Measurements from ENCODE around the gene CDH12.

The CDH12 gene

DNA sequence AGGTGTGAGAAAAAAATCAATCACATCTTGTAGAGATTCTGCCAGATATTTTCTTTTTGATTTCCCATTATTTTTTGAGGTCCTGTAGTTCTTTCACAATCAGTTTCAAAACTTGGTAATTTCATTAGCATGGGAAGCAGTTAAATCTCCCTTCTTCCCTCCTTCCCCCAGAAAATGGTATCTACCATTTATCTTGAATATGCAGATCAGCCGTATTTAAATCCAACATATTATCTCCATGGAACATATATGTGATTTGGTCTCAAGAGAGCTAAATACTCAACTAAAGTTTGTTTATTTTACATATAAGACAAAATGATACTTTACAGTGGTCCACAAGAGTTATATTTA lies 1034.8 kb downstream of the CDH12 start:
- H3K4me1 ChIP-seq (ENCODE audit: insufficient read depth, low read length) = no peaks in the 10 kb centered on the region
- H3K27ac ChIP-seq (ENCODE audit: low read depth, low read length) = no peak overlapping the region
- H3K27me3 ChIP-seq (ENCODE audit: control insufficient read depth in 1 of 2, insufficient read depth in 2 of 2, low read length in 2 of 2) = no peaks in the 10 kb centered on the region
- no peaks in the 10 kb centered on the region for H3K36me3 ChIP-seq (ENCODE audit: insufficient read depth, low read length)
- H3K9me3 ChIP-seq (ENCODE audit: low read length) = no peaks in the 10 kb centered on the region
- H3K4me3 ChIP-seq (ENCODE audit: low read depth in 1 of 2, low read length in 2 of 2) = no peak overlapping the region
- no peak overlapping the region for H3K9ac ChIP-seq (ENCODE audit: low read length)

DNA sequence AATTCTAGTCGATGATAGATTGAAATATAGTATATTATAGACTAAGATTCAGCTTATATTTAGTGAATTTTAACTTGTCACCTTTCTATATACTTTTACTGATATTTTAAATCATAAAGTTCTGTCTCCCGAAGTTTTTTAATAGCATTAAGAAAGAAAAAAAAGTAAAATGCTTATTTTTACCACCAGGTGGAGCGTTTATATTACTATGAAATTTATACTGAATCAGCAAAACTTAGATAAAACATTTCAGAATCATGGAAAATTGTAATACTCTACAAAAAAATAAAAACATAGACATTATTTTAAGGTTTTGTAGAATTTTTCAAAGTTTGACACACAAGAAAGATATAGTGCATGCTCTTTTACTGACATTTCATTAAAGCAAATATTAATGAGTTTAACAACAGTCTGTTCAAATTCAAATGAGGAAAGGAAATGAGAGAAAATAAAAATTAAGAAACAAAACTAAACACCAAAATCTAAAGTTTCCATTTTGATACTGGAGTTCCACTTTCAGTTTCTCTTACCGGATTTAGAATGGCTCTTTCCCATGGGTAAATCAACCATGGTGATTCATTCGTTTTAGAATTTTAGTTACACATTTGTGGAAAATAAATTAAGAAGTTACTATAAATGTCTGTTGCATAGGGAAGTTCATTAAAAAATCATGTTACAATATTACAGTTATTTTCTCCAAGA lies 1035.3 kb downstream of the CDH12 start:
- Histone ChIP-seq H3K4me3 (ENCODE audit: low read depth in 1 of 2, low read length in 2 of 2) (no peak overlapping the region), H3K4me1 (ENCODE audit: insufficient read depth, low read length) (no peaks in the 10 kb centered on the region), H3K9me3 (ENCODE audit: low read length) (no peaks in the 10 kb centered on the region), H3K27ac (ENCODE audit: low read depth, low read length) (no peak overlapping the region), H3K9ac (ENCODE audit: low read length) (no peak overlapping the region), H3K36me3 (ENCODE audit: insufficient read depth, low read length) (no peaks in the 10 kb centered on the region), H3K27me3 (ENCODE audit: control insufficient read depth in 1 of 2, insufficient read depth in 2 of 2, low read length in 2 of 2) (no peaks in the 10 kb centered on the region)

DNA sequence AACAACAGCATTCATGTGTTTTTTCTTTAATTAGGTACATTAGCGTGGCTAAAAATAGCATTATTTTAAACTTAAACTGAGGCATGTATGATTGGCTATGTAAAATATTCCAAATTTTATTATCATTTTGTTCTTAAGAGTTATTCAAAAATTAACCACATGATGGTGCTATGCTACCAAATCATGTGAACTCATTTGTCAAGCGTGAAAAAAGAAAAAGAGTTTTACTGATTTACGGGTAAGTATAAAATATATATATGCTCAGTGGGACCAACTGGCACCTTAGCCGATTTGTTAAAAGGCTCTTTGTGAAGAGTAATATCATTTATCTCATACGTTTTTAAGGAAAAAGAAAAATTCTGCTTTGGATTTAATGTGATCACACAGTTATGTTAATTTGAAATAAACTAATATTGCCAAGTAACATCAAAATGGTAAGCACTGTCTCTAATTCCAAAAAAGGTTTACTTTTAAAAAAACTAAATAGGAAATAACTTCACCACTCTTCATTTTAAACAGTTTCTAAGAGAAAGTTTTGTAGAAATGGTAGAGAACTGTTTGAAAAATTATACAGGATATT lies 1042.3 kb downstream of the CDH12 start:
- H3K4me1 ChIP-seq (ENCODE audit: insufficient read depth, low read length) = no peaks in the 10 kb centered on the region
- no peaks in the 10 kb centered on the region for H3K9me3 ChIP-seq (ENCODE audit: low read length)
- H3K4me3 ChIP-seq (ENCODE audit: low read depth in 1 of 2, low read length in 2 of 2) = no peak overlapping the region
- no peaks in the 10 kb centered on the region for H3K36me3 ChIP-seq (ENCODE audit: insufficient read depth, low read length)
- H3K9ac ChIP-seq (ENCODE audit: low read length) = no peak overlapping the region
- no peak overlapping the region for H3K27ac ChIP-seq (ENCODE audit: low read depth, low read length)
- H3K27me3 ChIP-seq (ENCODE audit: control insufficient read depth in 1 of 2, insufficient read depth in 2 of 2, low read length in 2 of 2) = no peaks in the 10 kb centered on the region

DNA sequence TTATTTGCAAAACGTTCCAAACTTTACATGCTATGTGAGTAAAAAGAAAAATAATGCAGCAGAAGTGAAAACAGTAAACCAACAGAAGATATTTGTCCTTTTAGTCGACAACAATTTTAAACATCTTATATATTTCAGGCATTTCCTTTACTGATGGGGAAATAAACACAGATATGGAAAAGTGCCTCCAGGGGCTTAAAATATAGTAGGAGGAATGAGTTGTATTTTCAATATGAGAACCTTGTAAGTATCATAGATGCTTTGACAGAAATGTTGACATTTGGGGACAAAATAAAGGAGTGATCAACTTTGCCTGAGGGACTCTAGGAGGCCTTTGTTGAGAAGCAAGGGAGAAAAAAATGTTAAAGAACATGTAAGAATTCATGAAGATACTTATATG lies 1043.5 kb downstream of the CDH12 start:
- Histone ChIP-seq H3K4me3 (ENCODE audit: low read depth in 1 of 2, low read length in 2 of 2) (no peak overlapping the region), H3K27me3 (ENCODE audit: control insufficient read depth in 1 of 2, insufficient read depth in 2 of 2, low read length in 2 of 2) (no peaks in the 10 kb centered on the region), H3K27ac (ENCODE audit: low read depth, low read length) (no peak overlapping the region), H3K4me1 (ENCODE audit: insufficient read depth, low read length) (no peaks in the 10 kb centered on the region), H3K36me3 (ENCODE audit: insufficient read depth, low read length) (no peaks in the 10 kb centered on the region), H3K9me3 (ENCODE audit: low read length) (no peaks in the 10 kb centered on the region), H3K9ac (ENCODE audit: low read length) (no peak overlapping the region)

DNA sequence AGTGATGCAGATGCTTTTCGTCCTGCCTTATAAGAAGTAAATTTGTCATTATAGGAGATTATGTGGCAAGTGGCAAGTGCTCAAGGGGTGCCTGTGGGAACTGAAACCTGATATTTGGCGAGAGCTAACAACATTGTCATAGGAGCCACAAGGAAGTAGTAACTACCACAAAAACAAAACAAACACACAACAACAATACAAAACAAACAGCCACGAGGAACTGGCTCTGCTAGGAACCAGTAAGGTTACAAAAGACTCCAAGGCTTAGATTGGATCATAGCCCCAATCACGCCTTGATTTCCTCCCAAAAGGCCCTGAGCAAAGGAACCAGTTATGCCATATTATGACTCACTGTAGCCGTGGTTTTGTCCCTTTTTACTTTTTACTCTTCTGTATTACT lies 1045.2 kb downstream of the CDH12 start:
- Histone ChIP-seq H3K36me3 (ENCODE audit: insufficient read depth, low read length) (no peaks in the 10 kb centered on the region), H3K4me3 (ENCODE audit: low read depth in 1 of 2, low read length in 2 of 2) (no peak overlapping the region), H3K4me1 (ENCODE audit: insufficient read depth, low read length) (no peaks in the 10 kb centered on the region), H3K9ac (ENCODE audit: low read length) (no peak overlapping the region), H3K9me3 (ENCODE audit: low read length) (no peaks in the 10 kb centered on the region), H3K27ac (ENCODE audit: low read depth, low read length) (no peak overlapping the region), H3K27me3 (ENCODE audit: control insufficient read depth in 1 of 2, insufficient read depth in 2 of 2, low read length in 2 of 2) (no peaks in the 10 kb centered on the region)

DNA sequence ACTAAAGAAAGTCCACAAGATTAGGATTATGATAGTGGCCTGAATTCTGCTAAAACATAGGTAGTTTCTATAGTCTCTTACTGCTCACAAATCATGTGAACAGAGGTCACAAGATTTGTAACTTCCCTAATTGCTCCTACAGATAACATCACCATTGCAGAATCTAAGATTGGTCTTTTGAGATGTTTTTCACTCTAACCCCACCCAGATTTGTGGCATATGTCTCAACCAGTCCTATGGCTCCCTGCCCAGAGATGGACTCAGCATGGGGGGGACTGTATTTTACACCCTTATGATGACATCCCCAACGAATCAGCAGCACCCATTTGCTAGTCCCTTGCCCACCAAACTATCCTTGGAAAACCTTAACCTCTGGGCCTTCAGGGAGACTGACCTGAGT lies 1046.2 kb downstream of the CDH12 start:
- no peaks in the 10 kb centered on the region for H3K36me3 ChIP-seq (ENCODE audit: insufficient read depth, low read length)
- no peak overlapping the region for H3K9ac ChIP-seq (ENCODE audit: low read length)
- no peaks in the 10 kb centered on the region for H3K9me3 ChIP-seq (ENCODE audit: low read length)
- H3K27me3 ChIP-seq (ENCODE audit: control insufficient read depth in 1 of 2, insufficient read depth in 2 of 2, low read length in 2 of 2) = no peaks in the 10 kb centered on the region
- no peak overlapping the region for H3K4me3 ChIP-seq (ENCODE audit: low read depth in 1 of 2, low read length in 2 of 2)
- no peak overlapping the region for H3K27ac ChIP-seq (ENCODE audit: low read depth, low read length)
- no peaks in the 10 kb centered on the region for H3K4me1 ChIP-seq (ENCODE audit: insufficient read depth, low read length)

DNA sequence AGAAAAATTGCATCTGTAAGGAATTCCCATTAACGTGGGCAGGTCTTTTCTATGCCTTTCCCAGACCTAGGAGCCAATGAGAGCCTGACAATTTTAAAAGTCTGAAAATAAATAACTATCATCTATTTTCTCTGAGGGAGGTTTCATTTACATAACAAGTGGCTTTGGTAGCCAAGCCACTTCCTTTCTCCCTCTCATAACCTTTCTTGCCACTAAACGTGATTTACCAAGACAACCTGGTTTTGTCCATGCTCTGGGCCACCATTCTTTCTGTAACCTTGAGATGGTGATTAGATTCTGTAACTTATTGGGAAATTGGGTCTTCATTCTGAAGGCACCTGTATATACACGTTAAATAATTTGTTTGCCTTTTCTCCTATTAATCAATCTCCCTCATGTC lies 1046.9 kb downstream of the CDH12 start:
- Histone ChIP-seq H3K9ac (ENCODE audit: low read length) (no peak overlapping the region), H3K27me3 (ENCODE audit: control insufficient read depth in 1 of 2, insufficient read depth in 2 of 2, low read length in 2 of 2) (no peaks in the 10 kb centered on the region), H3K36me3 (ENCODE audit: insufficient read depth, low read length) (no peaks in the 10 kb centered on the region), H3K4me3 (ENCODE audit: low read depth in 1 of 2, low read length in 2 of 2) (no peak overlapping the region), H3K27ac (ENCODE audit: low read depth, low read length) (no peak overlapping the region), H3K4me1 (ENCODE audit: insufficient read depth, low read length) (no peaks in the 10 kb centered on the region), H3K9me3 (ENCODE audit: low read length) (no peaks in the 10 kb centered on the region)

DNA sequence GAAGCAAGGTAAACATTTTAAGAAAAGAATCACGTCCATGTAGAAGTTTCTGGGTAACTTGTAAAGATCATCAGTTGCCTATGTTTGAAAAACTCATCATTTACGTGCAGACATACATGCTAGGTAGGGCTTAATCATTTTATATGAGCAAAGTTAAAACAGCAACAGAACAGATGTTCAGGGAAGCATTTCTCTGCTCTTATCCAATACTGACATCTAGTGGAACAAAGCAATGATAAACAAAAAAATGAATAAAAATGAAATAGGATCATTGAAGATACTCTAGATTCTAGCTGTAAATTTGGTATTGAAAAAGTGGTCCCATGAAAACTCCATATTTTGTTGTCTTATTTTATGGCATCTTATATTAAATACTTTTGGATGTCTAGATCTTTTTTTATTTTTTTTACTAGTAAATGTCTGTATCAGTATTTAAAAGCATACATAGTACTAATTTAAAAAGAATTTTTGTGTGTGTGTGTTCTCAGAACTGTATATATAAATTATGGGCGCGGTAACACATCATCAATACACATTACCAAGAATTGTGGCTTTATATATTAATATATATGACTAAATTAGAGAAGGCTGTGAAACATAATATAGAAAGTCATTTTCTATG lies 1050.2 kb downstream of the CDH12 start:
- no peaks in the 10 kb centered on the region for H3K36me3 ChIP-seq (ENCODE audit: insufficient read depth, low read length)
- no peaks in the 10 kb centered on the region for H3K27me3 ChIP-seq (ENCODE audit: control insufficient read depth in 1 of 2, insufficient read depth in 2 of 2, low read length in 2 of 2)
- no peak overlapping the region for H3K9ac ChIP-seq (ENCODE audit: low read length)
- H3K9me3 ChIP-seq (ENCODE audit: low read length) = no peaks in the 10 kb centered on the region
- no peak overlapping the region for H3K4me3 ChIP-seq (ENCODE audit: low read depth in 1 of 2, low read length in 2 of 2)
- H3K27ac ChIP-seq (ENCODE audit: low read depth, low read length) = no peak overlapping the region
- no peaks in the 10 kb centered on the region for H3K4me1 ChIP-seq (ENCODE audit: insufficient read depth, low read length)

DNA sequence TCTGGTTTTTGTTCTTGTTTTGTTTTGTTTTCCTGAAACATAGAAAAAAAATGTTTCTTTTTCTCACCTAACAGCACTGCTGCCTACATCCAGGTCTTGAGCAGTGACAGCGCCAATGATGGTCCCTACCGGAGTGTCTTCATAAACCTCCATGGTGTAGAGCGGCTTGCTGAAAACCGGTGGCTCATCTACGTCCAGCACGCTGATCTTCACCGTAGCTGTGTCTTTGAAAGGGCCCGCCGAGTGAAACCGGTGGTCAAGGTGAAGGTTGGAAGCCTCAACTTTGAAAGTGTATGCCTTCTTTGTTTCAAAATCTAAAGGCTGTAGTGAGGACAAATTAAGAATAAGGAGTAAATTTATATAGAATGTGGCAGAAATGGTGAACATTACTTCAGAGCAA lies 1051.0 kb downstream of the CDH12 start:
- Histone ChIP-seq H3K9me3 (ENCODE audit: low read length) (no peaks in the 10 kb centered on the region), H3K4me3 (ENCODE audit: low read depth in 1 of 2, low read length in 2 of 2) (no peak overlapping the region), H3K36me3 (ENCODE audit: insufficient read depth, low read length) (no peaks in the 10 kb centered on the region), H3K27me3 (ENCODE audit: control insufficient read depth in 1 of 2, insufficient read depth in 2 of 2, low read length in 2 of 2) (no peaks in the 10 kb centered on the region), H3K9ac (ENCODE audit: low read length) (no peak overlapping the region), H3K27ac (ENCODE audit: low read depth, low read length) (no peak overlapping the region), H3K4me1 (ENCODE audit: insufficient read depth, low read length) (no peaks in the 10 kb centered on the region)

DNA sequence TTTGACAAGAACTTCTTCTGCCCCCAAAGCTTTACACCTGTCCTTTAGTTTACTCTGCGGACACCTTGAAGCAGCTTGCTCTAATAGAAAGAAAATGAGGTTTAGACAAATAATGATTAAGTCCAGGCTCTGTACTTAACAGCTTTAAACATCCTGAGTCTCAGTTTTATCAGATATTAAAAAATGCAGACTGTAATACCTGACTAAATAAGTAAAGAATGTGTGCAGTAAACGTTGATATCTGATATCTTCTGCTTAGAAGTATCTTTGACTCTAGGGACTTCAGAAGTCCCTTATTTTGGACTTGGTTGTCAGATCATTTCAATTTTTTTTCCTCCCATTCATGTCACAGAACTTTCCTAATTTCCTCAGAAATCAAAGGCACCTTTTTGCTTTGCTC lies 1060.4 kb downstream of the CDH12 start:
- Histone ChIP-seq H3K4me3 (ENCODE audit: low read depth in 1 of 2, low read length in 2 of 2) (no peak overlapping the region), H3K27ac (ENCODE audit: low read depth, low read length) (no peak overlapping the region), H3K4me1 (ENCODE audit: insufficient read depth, low read length) (no peaks in the 10 kb centered on the region), H3K9me3 (ENCODE audit: low read length) (no peaks in the 10 kb centered on the region), H3K9ac (ENCODE audit: low read length) (no peak overlapping the region), H3K27me3 (ENCODE audit: control insufficient read depth in 1 of 2, insufficient read depth in 2 of 2, low read length in 2 of 2) (no peaks in the 10 kb centered on the region), H3K36me3 (ENCODE audit: insufficient read depth, low read length) (no peaks in the 10 kb centered on the region)

DNA sequence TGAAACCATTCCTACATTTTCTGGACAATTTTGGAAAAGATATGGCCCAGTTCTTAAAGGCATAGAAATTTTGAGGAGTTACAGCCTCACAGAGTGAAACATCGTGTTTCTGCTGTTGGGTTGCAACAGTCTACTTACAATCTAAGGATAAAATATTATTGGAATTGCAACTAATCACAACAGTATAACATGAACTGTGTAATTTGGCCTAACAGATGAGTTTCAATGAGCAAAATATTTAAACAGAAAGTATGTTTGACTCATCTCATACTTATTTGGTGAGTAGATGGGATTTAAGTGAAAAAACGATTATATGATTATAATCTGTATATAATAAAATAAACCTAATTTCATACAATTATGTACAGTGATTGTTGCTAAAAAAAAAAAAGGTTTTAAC lies 1061.8 kb downstream of the CDH12 start:
- H3K9ac ChIP-seq (ENCODE audit: low read length) = no peak overlapping the region
- H3K27ac ChIP-seq (ENCODE audit: low read depth, low read length) = no peak overlapping the region
- no peaks in the 10 kb centered on the region for H3K9me3 ChIP-seq (ENCODE audit: low read length)
- H3K4me3 ChIP-seq (ENCODE audit: low read depth in 1 of 2, low read length in 2 of 2) = no peak overlapping the region
- no peaks in the 10 kb centered on the region for H3K36me3 ChIP-seq (ENCODE audit: insufficient read depth, low read length)
- H3K27me3 ChIP-seq (ENCODE audit: control insufficient read depth in 1 of 2, insufficient read depth in 2 of 2, low read length in 2 of 2) = no peaks in the 10 kb centered on the region
- no peaks in the 10 kb centered on the region for H3K4me1 ChIP-seq (ENCODE audit: insufficient read depth, low read length)

DNA sequence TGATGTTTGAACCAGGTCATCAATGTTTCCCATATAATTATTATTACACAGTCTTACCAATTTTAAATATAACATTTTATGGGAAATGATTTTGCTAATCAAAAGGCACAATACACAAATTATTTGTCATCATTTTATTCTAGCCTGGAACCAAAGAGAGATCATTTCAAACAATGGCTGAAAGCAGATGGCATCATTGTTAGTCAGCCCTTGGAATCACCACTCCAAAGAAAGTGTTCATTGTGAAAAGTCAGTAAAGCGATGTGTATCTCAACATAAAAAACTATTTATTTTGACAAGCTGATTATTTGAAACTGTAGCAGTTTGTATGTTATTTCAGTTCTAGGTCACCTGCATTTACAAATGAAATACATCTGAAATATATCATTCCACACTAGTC lies 1068.7 kb downstream of the CDH12 start:
- no peaks in the 10 kb centered on the region for H3K36me3 ChIP-seq (ENCODE audit: insufficient read depth, low read length)
- H3K27me3 ChIP-seq (ENCODE audit: control insufficient read depth in 1 of 2, insufficient read depth in 2 of 2, low read length in 2 of 2) = no peaks in the 10 kb centered on the region
- no peaks in the 10 kb centered on the region for H3K4me1 ChIP-seq (ENCODE audit: insufficient read depth, low read length)
- no peaks in the 10 kb centered on the region for H3K9me3 ChIP-seq (ENCODE audit: low read length)
- H3K9ac ChIP-seq (ENCODE audit: low read length) = no peak overlapping the region
- no peak overlapping the region for H3K27ac ChIP-seq (ENCODE audit: low read depth, low read length)
- H3K4me3 ChIP-seq (ENCODE audit: low read depth in 1 of 2, low read length in 2 of 2) = no peak overlapping the region
